GM18858 (cell line): ENCODE results near the gene CARD9.
"Not testable (repeated sequence)": the region's sequence is repeated elsewhere in the genome, so short reads cannot be mapped to it uniquely, and the experiment has no call there.

Source experiments
- ATAC-seq: cut with Tn5 transposase; IDR thresholded peaks from one replicate; pipeline ENCODE4 v1.9.1; 2021; ENCODE audit not compliant: unreplicated experiment

Gene CARD9

DNA sequence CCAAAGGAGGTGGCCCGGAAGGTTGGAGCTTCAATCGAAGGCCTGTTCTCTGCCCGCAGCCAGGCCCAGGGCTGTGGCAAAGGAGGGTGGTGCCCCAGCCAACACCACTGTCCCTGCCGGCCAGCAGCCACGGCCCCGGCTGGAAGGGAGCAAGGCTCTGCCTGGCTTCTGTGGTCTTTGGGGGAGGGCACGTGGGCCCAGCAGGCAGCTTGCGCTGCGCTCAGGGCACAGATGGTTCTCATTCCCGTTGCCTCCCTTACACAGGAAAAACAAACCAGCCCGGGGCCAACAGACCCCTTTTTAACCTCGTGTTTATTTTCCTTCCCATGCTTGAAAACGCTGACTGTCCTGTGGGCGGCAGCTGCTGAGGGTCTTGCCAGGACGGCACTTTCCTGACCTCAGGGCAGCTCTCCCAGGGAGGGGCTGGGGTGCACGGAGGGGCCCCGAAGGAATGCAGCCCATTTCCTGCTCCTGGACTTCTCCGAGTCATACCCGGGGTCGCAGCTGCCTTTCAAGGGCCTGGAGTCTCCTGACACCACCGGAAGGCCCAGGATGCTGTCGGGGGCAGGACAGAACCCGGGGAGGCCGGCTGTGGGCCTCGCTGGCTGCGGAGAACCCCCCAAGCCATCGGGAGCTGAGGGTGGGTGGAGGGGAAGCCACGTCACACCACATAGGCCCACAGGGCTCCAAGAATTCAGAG lies 47.3 kb downstream of the CARD9 start:
- no peak for ATAC-seq

GRCh38 chr9:136325358-136325757 lies 48.1 kb downstream of the CARD9 start:
- no peak for ATAC-seq

GRCh38 chr9:136324501-136325300 lies 48.8 kb downstream of the CARD9 start:
- no peak for ATAC-seq

GRCh38 chr9:136323371-136323789 lies 50.1 kb downstream of the CARD9 start:
- ATAC-seq: no peak

GRCh38 chr9:136322756-136323330 lies 50.6 kb downstream of the CARD9 start:
- ATAC-seq: no peak

- ATAC-seq: no peak
Observed at GRCh38 chr9:136321561-136321960, 51.9 kb downstream of the CARD9 start.

DNA sequence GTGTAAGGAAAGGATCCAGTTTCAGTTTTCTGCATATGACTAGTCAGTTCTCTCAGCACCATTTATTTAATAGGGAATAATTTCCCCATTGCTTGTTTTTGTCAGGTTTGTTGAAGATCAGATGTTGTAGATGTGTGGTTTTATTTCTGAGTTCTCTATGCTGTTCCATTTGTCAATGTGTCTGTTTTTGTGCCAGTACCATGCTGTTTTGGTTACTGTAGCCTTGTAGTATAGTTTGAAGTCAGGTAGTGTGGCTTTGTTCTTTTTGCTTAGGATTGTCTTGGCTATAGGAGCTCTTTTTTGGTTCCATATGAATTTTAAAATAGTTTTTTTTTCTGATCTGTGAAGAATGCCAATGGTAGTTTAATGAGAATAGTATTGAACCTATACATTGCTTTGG lies 52.5 kb downstream of the CARD9 start:
- ATAC-seq: not testable (repeated sequence)

- not testable (repeated sequence) for ATAC-seq
Observed at GRCh38 chr9:136319955-136320354, 53.5 kb downstream of the CARD9 start.

- ATAC-seq: not testable (repeated sequence)
Observed at GRCh38 chr9:136319244-136319643, 54.2 kb downstream of the CARD9 start.

GRCh38 chr9:136318776-136319241 lies 54.7 kb downstream of the CARD9 start:
- ATAC-seq: no peak

DNA sequence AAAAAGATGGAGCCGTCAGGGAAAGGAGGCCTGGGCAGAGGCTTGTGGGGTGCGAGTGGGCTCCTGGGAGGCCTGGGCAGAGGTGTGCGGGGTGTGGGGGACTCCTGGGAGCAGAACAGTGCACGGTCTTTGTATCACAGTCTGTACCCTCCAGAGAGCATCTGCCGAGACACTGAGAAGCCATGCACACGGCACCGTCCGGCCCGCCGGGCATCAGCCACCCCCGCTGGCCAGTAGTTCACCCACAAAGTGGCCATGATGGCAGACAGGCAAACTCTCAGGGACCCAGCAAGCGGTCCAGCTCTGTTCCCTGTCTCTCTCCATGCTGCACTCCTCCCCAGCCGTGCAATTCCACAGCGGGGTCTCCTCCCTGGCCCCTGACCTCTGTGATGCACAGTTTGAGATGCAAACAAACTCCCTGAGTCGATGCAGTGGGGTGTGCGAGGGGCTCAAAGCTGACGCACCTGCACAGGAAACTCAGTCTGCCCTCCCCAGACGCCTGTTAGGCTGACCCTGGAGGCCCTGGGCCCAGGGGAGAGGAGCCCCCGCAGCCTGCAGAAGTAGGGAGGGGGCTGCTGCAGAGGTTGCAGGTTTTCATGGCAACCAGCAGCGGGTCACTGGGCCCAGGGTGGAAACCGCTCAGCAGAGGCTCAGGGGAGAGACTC lies 55.2 kb downstream of the CARD9 start:
- no peak for ATAC-seq

GRCh38 chr9:136317695-136318094 lies 55.8 kb downstream of the CARD9 start:
- ATAC-seq: no peak

DNA sequence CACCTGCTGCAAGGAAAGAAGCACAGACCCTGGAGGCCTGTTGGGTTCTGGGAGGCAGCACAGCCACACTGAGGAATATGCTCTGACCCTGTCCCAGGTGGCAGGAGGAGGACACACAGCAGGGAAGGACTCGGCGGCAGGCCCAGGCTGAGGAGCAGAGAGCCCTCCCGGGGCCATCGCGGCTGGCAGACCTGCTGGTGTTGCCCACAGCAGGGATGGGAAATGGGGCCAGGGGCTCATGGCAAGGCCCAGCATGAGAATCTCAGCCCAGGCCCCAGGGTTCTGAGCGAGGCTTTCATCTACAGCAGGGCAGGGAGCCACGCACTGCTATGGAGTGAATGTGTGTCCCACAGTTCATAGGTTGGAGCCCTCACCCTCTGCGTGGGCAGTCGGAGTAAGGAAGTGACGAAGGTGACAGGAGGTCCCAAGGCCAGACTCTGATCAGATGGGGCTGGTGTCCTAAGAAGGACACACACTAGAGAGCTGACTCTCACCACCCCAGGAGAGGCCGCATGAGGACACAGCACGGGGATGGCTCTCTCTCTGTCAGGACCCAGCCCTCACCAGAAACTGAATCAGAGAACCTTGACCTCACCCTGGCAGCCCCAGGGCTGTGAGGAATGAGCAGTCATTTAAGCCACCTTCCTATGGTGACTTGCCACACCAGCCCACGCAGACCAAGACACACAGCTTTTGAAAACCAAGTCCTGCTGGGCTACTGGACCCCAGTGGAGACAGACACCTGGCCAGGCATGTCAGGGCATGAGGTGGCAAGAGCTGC lies 56.4 kb downstream of the CARD9 start:
- ATAC-seq: no peak

DNA sequence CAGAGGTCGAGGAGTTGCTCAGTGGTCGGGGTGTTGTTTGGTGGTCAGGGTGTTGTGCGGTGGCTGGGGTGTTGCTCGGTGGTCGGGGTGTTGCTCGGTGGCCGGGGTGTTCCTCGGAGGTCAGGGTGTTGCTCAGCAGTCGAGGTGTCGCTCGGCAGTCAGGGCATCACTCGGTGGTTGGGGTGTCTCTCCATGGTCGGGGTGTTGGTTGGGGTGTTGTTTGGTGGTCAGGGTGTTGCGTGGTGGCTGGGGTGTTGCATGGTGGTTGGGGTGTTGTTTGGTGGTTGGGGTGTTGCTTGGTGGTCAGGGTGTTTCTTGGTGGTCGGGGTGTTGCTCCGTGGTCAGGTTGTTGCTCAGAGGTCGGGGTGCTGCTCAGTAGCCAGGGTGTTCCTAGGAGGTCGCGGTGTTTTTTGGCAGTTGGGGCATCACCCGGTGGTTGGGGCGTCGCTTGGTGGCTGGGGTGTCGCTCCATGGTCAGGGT lies 57.2 kb downstream of the CARD9 start:
- no peak for ATAC-seq

- ATAC-seq: no peak
Observed at GRCh38 chr9:136314944-136315343, 58.5 kb downstream of the CARD9 start.

- no peak for ATAC-seq
Observed at GRCh38 chr9:136314056-136314416, 59.4 kb downstream of the CARD9 start.
